Measurements from ENCODE around the gene TBC1D30. TPM values are rescaled to one million over a fixed set of nuclear protein-coding genes. Genes with fewer than 3 reads are reported as not detected.
A peak's percentile ranks its signal among the peaks of the same experiment; 100 is the strongest.

The TBC1D30 gene
- total RNA-seq, 6 experiments from 2014 or later, result 1.1 to 2.7 (median 1.3) TPM

DNA sequence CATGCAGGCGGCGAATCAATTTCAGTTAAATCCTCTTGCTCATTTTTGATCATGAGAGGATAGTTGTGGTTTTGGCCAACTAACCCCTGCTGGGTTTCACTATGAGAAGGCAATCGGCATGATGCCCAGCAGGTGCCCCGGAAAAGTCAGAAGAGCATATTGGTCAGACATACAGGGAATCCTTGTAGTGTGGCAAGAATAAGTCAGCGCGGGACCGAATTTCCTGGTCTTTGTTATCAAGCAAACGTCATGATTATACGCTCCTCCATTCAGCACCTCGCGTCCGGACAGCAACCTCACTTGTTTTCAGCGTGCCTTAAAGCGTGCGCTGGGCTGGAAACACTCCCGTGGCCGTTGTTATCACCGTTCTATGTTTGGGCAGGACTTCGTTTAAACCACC lies 1.8 kb downstream of the TBC1D30 start:
- Histone ChIP-seq H3K27me3 (peaks cover 0 to 7% of the 10 kb centered on the region in 2 donors), H3K4me3 (no peak overlapping the region), H3K9me3 (no peaks in the 10 kb centered on the region), H3K4me1 (peaks cover 0 to 10% (median 0%) of the 10 kb centered on the region in 4 donors), H3K36me3 (no peaks in the 10 kb centered on the region), H3K27ac (no peak overlapping the region)
- peak; percentile 43 to 57 (median 43) for DNase-seq
- ATAC-seq, result peak; percentile 49 to 79 (median 60)
- 11% methylated on average over 14 of the region's 19 CpGs for WGBS (ENCODE audit: insufficient coverage, low coverage, low lambda C conversion rate, missing lambda C conversion rate)
- intact Hi-C loops (cut with DNase I), result no loop called here
- TF ChIP-seq, protein P1, sequence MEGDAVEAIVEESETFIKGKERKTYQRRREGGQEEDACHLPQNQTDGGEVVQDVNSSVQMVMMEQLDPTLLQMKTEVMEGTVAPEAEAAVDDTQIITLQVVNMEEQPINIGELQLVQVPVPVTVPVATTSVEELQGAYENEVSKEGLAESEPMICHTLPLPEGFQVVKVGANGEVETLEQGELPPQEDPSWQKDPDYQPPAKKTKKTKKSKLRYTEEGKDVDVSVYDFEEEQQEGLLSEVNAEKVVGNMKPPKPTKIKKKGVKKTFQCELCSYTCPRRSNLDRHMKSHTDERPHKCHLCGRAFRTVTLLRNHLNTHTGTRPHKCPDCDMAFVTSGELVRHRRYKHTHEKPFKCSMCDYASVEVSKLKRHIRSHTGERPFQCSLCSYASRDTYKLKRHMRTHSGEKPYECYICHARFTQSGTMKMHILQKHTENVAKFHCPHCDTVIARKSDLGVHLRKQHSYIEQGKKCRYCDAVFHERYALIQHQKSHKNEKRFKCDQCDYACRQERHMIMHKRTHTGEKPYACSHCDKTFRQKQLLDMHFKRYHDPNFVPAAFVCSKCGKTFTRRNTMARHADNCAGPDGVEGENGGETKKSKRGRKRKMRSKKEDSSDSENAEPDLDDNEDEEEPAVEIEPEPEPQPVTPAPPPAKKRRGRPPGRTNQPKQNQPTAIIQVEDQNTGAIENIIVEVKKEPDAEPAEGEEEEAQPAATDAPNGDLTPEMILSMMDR (IDR thresholded peaks at IDR 0.05), result no peak
- TF ChIP-seq POLR2A (IDR thresholded peaks at IDR 0.05), result no peak

DNA sequence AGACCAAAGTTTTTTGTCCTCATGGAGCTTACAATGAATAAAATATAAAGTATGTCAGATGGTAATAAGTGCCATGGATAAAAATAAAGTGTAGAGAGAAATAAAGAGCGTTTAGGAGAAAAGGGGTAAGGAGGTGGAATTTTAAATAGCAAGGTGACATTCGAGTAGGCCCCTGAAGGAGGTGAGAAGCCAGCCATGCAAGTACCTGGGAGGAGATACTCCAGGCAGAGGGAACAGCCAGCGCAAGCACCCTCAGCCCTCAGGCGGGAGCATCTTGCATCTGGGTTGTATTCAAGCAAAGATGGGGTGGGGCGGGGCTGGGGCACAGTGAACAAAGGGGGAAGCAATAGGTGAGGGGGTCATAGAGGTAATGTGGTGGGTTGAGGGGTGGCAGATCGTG lies 4.3 kb downstream of the TBC1D30 start:
- no peak overlapping the region for H3K4me3 ChIP-seq
- no peaks in the 10 kb centered on the region for H3K36me3 ChIP-seq
- ATAC-seq (no peak), DNase-seq (no peak)
- H3K9me3 ChIP-seq, result no peaks in the 10 kb centered on the region
- H3K27ac ChIP-seq, result no peak overlapping the region
- H3K4me1 ChIP-seq, result peaks cover 0 to 10% (median 0%) of the 10 kb centered on the region in 4 donors
- peaks cover 0 to 7% of the 10 kb centered on the region in 2 donors for H3K27me3 ChIP-seq
- WGBS (ENCODE audit: insufficient coverage, low coverage, low lambda C conversion rate, missing lambda C conversion rate), result 70% methylated on average over 6 of the region's 6 CpGs
- intact Hi-C loops (cut with DNase I), result no loop called here
- no peak for TF ChIP-seq POLR2A (IDR thresholded peaks at IDR 0.05)
- TF ChIP-seq, protein P1 (IDR thresholded peaks at IDR 0.05), result no peak

DNA sequence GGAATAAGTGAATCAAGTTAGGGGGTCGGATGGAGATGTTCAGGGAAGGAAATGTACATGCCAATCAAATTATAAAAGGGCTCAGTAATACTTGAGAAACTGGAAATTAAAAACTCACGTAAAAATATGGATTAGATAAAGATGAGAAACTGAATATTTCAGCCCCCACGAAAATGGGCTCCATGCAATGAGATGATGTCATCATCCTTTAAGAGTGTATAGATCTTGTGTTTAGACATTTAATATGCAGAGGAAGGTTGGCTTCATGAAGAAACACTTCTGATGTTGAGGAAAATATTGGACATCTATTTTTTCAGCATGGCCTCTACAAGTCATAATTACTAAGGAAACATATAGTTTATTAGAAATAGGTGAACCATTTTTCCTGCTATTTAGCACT lies 9.5 kb downstream of the TBC1D30 start:
- Histone ChIP-seq H3K27ac (no peak overlapping the region), H3K4me1 (no peaks in the 10 kb centered on the region), H3K36me3 (no peaks in the 10 kb centered on the region), H3K27me3 (no peaks in the 10 kb centered on the region), H3K9me3 (no peaks in the 10 kb centered on the region), H3K4me3 (no peak overlapping the region)
- TF ChIP-seq POLR2A (IDR thresholded peaks at IDR 0.05), result no peak
- TF ChIP-seq, protein P1 (IDR thresholded peaks at IDR 0.05), result no peak
- intact Hi-C loops (cut with DNase I), result no loop called here
- ATAC-seq (no peak), DNase-seq (no peak)
- 25% methylated on average over 3 of the region's 3 CpGs for WGBS (ENCODE audit: insufficient coverage, low coverage, low lambda C conversion rate, missing lambda C conversion rate)

DNA sequence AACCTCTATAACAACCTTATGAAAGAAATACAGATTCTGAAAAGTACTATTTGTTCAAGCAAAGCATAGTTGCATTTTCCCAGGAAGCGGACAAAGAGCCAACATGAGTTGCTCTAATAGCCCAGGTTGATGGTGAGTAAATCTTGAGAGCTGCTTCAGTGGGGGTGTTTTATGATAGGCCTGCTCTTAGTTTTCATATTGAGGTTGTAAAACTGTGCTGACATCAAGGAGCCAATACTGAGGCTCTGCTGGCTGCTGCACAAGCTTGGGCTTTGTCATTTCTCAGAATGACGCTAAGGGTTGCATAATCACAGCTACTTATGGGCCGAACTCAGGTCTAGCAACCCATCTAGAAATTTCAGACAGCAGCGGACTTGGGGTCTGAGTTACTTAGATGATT lies 11.5 kb downstream of the TBC1D30 start:
- WGBS (ENCODE audit: insufficient coverage, low coverage, low lambda C conversion rate, missing lambda C conversion rate), result 100% methylated on average over 1 of the region's 4 CpGs
- Histone ChIP-seq H3K4me1 (no peaks in the 10 kb centered on the region), H3K36me3 (no peaks in the 10 kb centered on the region), H3K9me3 (no peaks in the 10 kb centered on the region), H3K27me3 (no peaks in the 10 kb centered on the region), H3K4me3 (no peak overlapping the region), H3K27ac (no peak overlapping the region)
- TF ChIP-seq, protein P1 (IDR thresholded peaks at IDR 0.05), result no peak
- no peak for TF ChIP-seq POLR2A (IDR thresholded peaks at IDR 0.05)
- DNase-seq, result no peak
- intact Hi-C loops (cut with DNase I), result no loop called here
- no peak for ATAC-seq

DNA sequence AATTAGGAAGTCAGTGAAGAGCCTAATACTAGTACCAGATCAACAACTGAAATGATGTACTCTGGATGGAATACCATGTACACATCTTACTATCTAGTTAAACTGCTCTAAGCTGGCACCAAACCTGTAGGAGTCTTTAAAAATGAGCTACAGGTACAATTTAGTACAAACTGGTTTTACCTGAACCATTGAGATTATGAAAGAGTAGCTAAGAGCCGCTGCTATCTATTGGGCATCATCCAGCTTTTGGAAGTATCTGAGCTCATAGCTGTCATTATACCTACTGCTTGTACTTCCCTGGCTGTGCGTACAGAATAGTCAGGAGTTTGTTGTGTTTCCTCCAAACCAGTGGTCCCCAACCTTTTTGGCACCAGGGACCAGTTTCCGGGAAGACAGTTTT lies 12.4 kb downstream of the TBC1D30 start:
- Histone ChIP-seq H3K4me1 (no peaks in the 10 kb centered on the region), H3K27ac (no peak overlapping the region), H3K36me3 (no peaks in the 10 kb centered on the region), H3K27me3 (no peaks in the 10 kb centered on the region), H3K9me3 (no peaks in the 10 kb centered on the region), H3K4me3 (no peak overlapping the region)
- TF ChIP-seq, protein P1 (IDR thresholded peaks at IDR 0.05), result no peak
- no peak for TF ChIP-seq POLR2A (IDR thresholded peaks at IDR 0.05)
- intact Hi-C loops (cut with DNase I), result no loop called here
- DNase-seq (no peak), ATAC-seq (no peak)
- WGBS (ENCODE audit: insufficient coverage, low coverage, low lambda C conversion rate, missing lambda C conversion rate), result 71% methylated on average over 2 of the region's 3 CpGs
